ENCODE data around the gene NME9. TPM values are rescaled to one million over a fixed set of nuclear protein-coding genes. Genes with fewer than 3 reads are reported as not detected.

NME9 gene
- total and polyA plus RNA-seq, 4 donors: 2.8 to 11.4 (median 7.4) TPM

- ATAC-seq (ENCODE audit: insufficient read depth, low FRiP score): no peak
- no peak for DNase-seq
- Histone ChIP-seq H3K9me3 (ENCODE audit: control insufficient read depth in 4 of 4, insufficient read depth in 3 of 4, low read length in 3 of 4) (no peaks in the 10 kb centered on the region), H3K9ac (ENCODE audit: insufficient read depth in 1 of 2, low read length in 2 of 2) (no peak overlapping the region), H3K4me3 (no peak overlapping the region), H3K27ac (ENCODE audit: low read depth in 1 of 2, low read length in 1 of 2) (no peak overlapping the region), H3K36me3 (ENCODE audit: control insufficient read depth in 4 of 4, insufficient read depth in 4 of 4, low read length in 4 of 4) (peaks cover 2 to 11% (median 7%) of the 10 kb centered on the region in 4 donors), H3K27me3 (ENCODE audit: control insufficient read depth in 3 of 3, insufficient read depth in 3 of 3, low read length in 2 of 3) (no peaks in the 10 kb centered on the region), H3K4me1 (ENCODE audit: control insufficient read depth in 5 of 5, insufficient read depth in 5 of 5, low read length in 5 of 5) (no peaks in the 10 kb centered on the region)
- no peak for TF ChIP-seq CTCF (IDR thresholded peaks at IDR 0.05; ENCODE audit: control extremely low read depth, extremely low read depth)
- 91 to 95% methylated on average over 1 of the region's 1 CpG for WGBS, 2 donors
These were observed 71.7 kb downstream of the NME9 start for GRCh38 chr3:138257986-138258385.

- no peaks in the 10 kb centered on the region for H3K27me3 ChIP-seq (ENCODE audit: control insufficient read depth in 3 of 3, insufficient read depth in 3 of 3, low read length in 2 of 3)
- 92 to 96% methylated on average over 1 of the region's 1 CpG for WGBS, 2 donors
- ATAC-seq (ENCODE audit: insufficient read depth, low FRiP score): no peak
These were observed 73.6 kb downstream of the NME9 start for GRCh38 chr3:138256022-138256421.

GRCh38 chr3:138254216-138254615 is 75.4 kb downstream of the NME9 start:
- no peaks in the 10 kb centered on the region for H3K9me3 ChIP-seq (ENCODE audit: control insufficient read depth in 4 of 4, insufficient read depth in 3 of 4, low read length in 3 of 4)
- no peak for DNase-seq
- H3K9ac ChIP-seq (ENCODE audit: insufficient read depth in 1 of 2, low read length in 2 of 2): no peak overlapping the region
- no peak for ATAC-seq (ENCODE audit: insufficient read depth, low FRiP score)
- H3K36me3 ChIP-seq (ENCODE audit: control insufficient read depth in 4 of 4, insufficient read depth in 4 of 4, low read length in 4 of 4): peaks cover 6 to 9% (median 8%) of the 10 kb centered on the region in 4 donors
- no peak overlapping the region for H3K27ac ChIP-seq (ENCODE audit: low read depth in 1 of 2, low read length in 1 of 2)
- no peak for TF ChIP-seq CTCF (IDR thresholded peaks at IDR 0.05; ENCODE audit: control extremely low read depth, extremely low read depth)
- H3K4me1 ChIP-seq (ENCODE audit: control insufficient read depth in 5 of 5, insufficient read depth in 5 of 5, low read length in 5 of 5): no peaks in the 10 kb centered on the region
- H3K4me3 ChIP-seq: no peak overlapping the region
- WGBS, 2 donors: 24 to 47% methylated on average over 1 of the region's 1 CpG
- H3K27me3 ChIP-seq (ENCODE audit: control insufficient read depth in 3 of 3, insufficient read depth in 3 of 3, low read length in 2 of 3): no peaks in the 10 kb centered on the region

More at GRCh38 chr3:138256022-138256421, 73.6 kb downstream of the NME9 start:
- DNase-seq: no peak
- Histone ChIP-seq H3K4me1 (ENCODE audit: control insufficient read depth in 5 of 5, insufficient read depth in 5 of 5, low read length in 5 of 5) (no peaks in the 10 kb centered on the region), H3K27ac (ENCODE audit: low read depth in 1 of 2, low read length in 1 of 2) (no peak overlapping the region), H3K4me3 (no peak overlapping the region), H3K9me3 (ENCODE audit: control insufficient read depth in 4 of 4, insufficient read depth in 3 of 4, low read length in 3 of 4) (no peaks in the 10 kb centered on the region), H3K36me3 (ENCODE audit: control insufficient read depth in 4 of 4, insufficient read depth in 4 of 4, low read length in 4 of 4) (peaks cover 6 to 11% (median 9%) of the 10 kb centered on the region in 4 donors), H3K9ac (ENCODE audit: insufficient read depth in 1 of 2, low read length in 2 of 2) (no peak overlapping the region)
- TF ChIP-seq CTCF (IDR thresholded peaks at IDR 0.05; ENCODE audit: control extremely low read depth, extremely low read depth): no peak

- ATAC-seq (ENCODE audit: insufficient read depth, low FRiP score): no peak
- Histone ChIP-seq H3K9ac (ENCODE audit: insufficient read depth in 1 of 2, low read length in 2 of 2) (no peak overlapping the region), H3K27me3 (ENCODE audit: control insufficient read depth in 3 of 3, insufficient read depth in 3 of 3, low read length in 2 of 3) (no peaks in the 10 kb centered on the region), H3K4me1 (ENCODE audit: control insufficient read depth in 5 of 5, insufficient read depth in 5 of 5, low read length in 5 of 5) (no peaks in the 10 kb centered on the region), H3K27ac (ENCODE audit: low read depth in 1 of 2, low read length in 1 of 2) (no peak overlapping the region), H3K9me3 (ENCODE audit: control insufficient read depth in 4 of 4, insufficient read depth in 3 of 4, low read length in 3 of 4) (no peaks in the 10 kb centered on the region), H3K36me3 (ENCODE audit: control insufficient read depth in 4 of 4, insufficient read depth in 4 of 4, low read length in 4 of 4) (peaks cover 3 to 6% (median 5%) of the 10 kb centered on the region in 4 donors), H3K4me3 (no peak overlapping the region)
- DNase-seq: no peak
- TF ChIP-seq CTCF (IDR thresholded peaks at IDR 0.05; ENCODE audit: control extremely low read depth, extremely low read depth): no peak
- 92 to 100% methylated on average over 1 of the region's 1 CpG for WGBS, 2 donors
These were observed 76.0 kb downstream of the NME9 start for GRCh38 chr3:138253609-138254008.
